Thoracic aorta (tissue), 2 donors: Measurements from ENCODE around the gene BPIFA2. TPM values are rescaled to one million over a fixed set of nuclear protein-coding genes. Genes with fewer than 3 reads are reported as not detected.

Source experiments
- ATAC-seq: fragments of 150-250 bp; one replicate; pipeline ENCODE4 v1.8.0; 2017; ENCODE audit warnings: low read depth; ENCODE audit not compliant: insufficient number of reproducible peaks, low FRiP score
- DNase-seq: peaks from one replicate; pipeline ENCODE4 v3.0.0-alpha.2; 2020; ENCODE audit warnings: low spot score
- H3K27ac ChIP-seq, 2 donors: fragments of 200-600 bp; sonication (generic); 1 replicate in 1 of 2; 2 replicates in 1 of 2; pipeline ENCODE4 v1.5.1; 2016; ENCODE audit warnings: mild to moderate bottlenecking in 2 of 2, moderate library complexity in 2 of 2
- H3K27me3 ChIP-seq: fragments of 200-600 bp; sonication (generic); replicated peaks from 2 replicates; pipeline ENCODE4 v1.6.0; 2016; ENCODE audit warnings: mild to moderate bottlenecking; ENCODE audit not compliant: insufficient read depth
- H3K36me3 ChIP-seq: fragments of 200-600 bp; sonication (generic); one replicate; pipeline ENCODE4 v1.5.1; 2016
- H3K4me1 ChIP-seq, 2 donors: fragments of 200-600 bp; sonication (generic); 1 replicate in 1 of 2; 2 replicates in 1 of 2; pipeline versions ENCODE4 v1.5.1 to v1.6.0; 2016; ENCODE audit warnings: low read depth in 2 of 2, mild to moderate bottlenecking in 1 of 2; ENCODE audit not compliant: control insufficient read depth in 1 of 2
- H3K4me3 ChIP-seq: fragments of 200-600 bp; sonication (generic); 2 replicates; pipeline ENCODE4 v1.5.1; 2016; ENCODE audit warnings: mild to moderate bottlenecking
- H3K9me3 ChIP-seq: fragments of 200-600 bp; sonication (generic); 2 replicates; pipeline ENCODE4 v1.5.1; 2016
- total RNA-seq, 2 donors: library from RNA; depleted of rRNA; stranded (reverse); fragments of >200 nt; gene quantifications; one replicate each; pipeline versions ENCODE4 v1.1.0 to v1.2.3, GENCODE V29; 2016
- TF ChIP-seq, protein P1 (sequence below): fragments of 200-600 bp; sonication (generic); IDR thresholded peaks from one replicate; pipeline ENCODE4 v1.5.1; 2019; ENCODE audit warnings: antibody characterized with exemption

Gene BPIFA2
- total RNA-seq, 2 donors from 2014 or later, result not detected

DNA sequence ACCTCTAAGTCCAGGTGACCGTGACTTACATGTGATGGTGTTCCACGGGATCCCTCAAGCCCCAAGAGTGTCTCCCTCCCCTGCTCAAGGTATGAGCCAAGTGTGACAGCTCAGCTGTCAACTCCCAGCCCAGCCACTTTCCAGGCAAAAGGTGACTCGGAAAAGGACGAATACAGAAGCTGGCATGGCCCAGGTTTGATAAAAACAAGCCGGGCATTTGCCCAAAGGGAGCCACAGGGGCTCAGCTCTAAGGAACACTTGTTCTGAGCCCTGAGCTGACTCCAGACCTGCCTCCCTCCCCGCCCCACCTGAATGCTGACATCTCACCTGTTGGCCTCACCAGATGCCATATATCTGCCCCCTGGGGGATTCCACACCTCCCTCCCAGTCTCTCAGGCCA lies 43.0 kb upstream of the BPIFA2 start:
- DNase-seq (no peak), ATAC-seq (no peak)
- Histone ChIP-seq H3K27me3 (no peaks in the 10 kb centered on the region), H3K4me3 (no peak overlapping the region), H3K9me3 (no peaks in the 10 kb centered on the region), H3K27ac (no peak overlapping the region), H3K36me3 (no peaks in the 10 kb centered on the region), H3K4me1 (no peaks in the 10 kb centered on the region)
- TF ChIP-seq, protein P1, sequence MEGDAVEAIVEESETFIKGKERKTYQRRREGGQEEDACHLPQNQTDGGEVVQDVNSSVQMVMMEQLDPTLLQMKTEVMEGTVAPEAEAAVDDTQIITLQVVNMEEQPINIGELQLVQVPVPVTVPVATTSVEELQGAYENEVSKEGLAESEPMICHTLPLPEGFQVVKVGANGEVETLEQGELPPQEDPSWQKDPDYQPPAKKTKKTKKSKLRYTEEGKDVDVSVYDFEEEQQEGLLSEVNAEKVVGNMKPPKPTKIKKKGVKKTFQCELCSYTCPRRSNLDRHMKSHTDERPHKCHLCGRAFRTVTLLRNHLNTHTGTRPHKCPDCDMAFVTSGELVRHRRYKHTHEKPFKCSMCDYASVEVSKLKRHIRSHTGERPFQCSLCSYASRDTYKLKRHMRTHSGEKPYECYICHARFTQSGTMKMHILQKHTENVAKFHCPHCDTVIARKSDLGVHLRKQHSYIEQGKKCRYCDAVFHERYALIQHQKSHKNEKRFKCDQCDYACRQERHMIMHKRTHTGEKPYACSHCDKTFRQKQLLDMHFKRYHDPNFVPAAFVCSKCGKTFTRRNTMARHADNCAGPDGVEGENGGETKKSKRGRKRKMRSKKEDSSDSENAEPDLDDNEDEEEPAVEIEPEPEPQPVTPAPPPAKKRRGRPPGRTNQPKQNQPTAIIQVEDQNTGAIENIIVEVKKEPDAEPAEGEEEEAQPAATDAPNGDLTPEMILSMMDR, result no peak

- DNase-seq (no peak), ATAC-seq (no peak)
- Histone ChIP-seq H3K4me1 (no peaks in the 10 kb centered on the region), H3K27ac (no peak overlapping the region), H3K36me3 (no peaks in the 10 kb centered on the region), H3K27me3 (no peaks in the 10 kb centered on the region), H3K9me3 (no peaks in the 10 kb centered on the region), H3K4me3 (no peak overlapping the region)
- TF ChIP-seq, protein P1, result no peak
These were observed 42.0 kb upstream of the BPIFA2 start for GRCh38 chr20:33125983-33126382.

- H3K4me3 ChIP-seq, result no peak overlapping the region
- TF ChIP-seq, protein P1, result no peak
- no peak overlapping the region for H3K27ac ChIP-seq
- DNase-seq, result no peak
- no peaks in the 10 kb centered on the region for H3K9me3 ChIP-seq
- H3K4me1 ChIP-seq, result no peaks in the 10 kb centered on the region
- ATAC-seq, result no peak
- H3K36me3 ChIP-seq, result no peaks in the 10 kb centered on the region
- H3K27me3 ChIP-seq, result no peaks in the 10 kb centered on the region
These were observed 40.4 kb upstream of the BPIFA2 start for GRCh38 chr20:33127422-33128097.

- TF ChIP-seq, protein P1, result no peak
- Histone ChIP-seq H3K4me3 (no peak overlapping the region), H3K4me1 (no peaks in the 10 kb centered on the region), H3K27ac (no peak overlapping the region), H3K27me3 (no peaks in the 10 kb centered on the region), H3K36me3 (no peaks in the 10 kb centered on the region), H3K9me3 (no peaks in the 10 kb centered on the region)
- DNase-seq, result no peak
- ATAC-seq, result no peak
These were observed 37.3 kb upstream of the BPIFA2 start for GRCh38 chr20:33130568-33131061.

- Histone ChIP-seq H3K4me1 (no peaks in the 10 kb centered on the region), H3K36me3 (no peaks in the 10 kb centered on the region), H3K9me3 (no peaks in the 10 kb centered on the region), H3K27ac (no peak overlapping the region), H3K27me3 (no peaks in the 10 kb centered on the region), H3K4me3 (no peak overlapping the region)
- ATAC-seq, result no peak
- no peak for DNase-seq
- TF ChIP-seq, protein P1, result no peak
These were observed 35.9 kb upstream of the BPIFA2 start for GRCh38 chr20:33131949-33132473.
